ENCODE results near the gene ARID1B.
"Not testable (repeated sequence)": the region's sequence is repeated elsewhere in the genome, so short reads cannot be mapped to it uniquely, and the experiment has no call there.

ARID1B gene

GRCh38 chr6:156938143-156938542 is 161.0 kb downstream of the ARID1B start:
- H3K4me3 ChIP-seq (ENCODE audit: control insufficient read depth, low read depth, low read length) = no peak overlapping the region
- no peak for TF ChIP-seq CTCF (IDR thresholded peaks at IDR 0.05; ENCODE audit: control insufficient read depth, insufficient read depth, low read depth, low read length, missing control alignments)
- no peak for DNase-seq (ENCODE audit: low read depth)

GRCh38 chr6:156940221-156940620 is 163.0 kb downstream of the ARID1B start:
- DNase-seq (ENCODE audit: low read depth) = no peak
- no peak overlapping the region for H3K4me3 ChIP-seq (ENCODE audit: control insufficient read depth, low read depth, low read length)
- no peak for TF ChIP-seq CTCF (IDR thresholded peaks at IDR 0.05; ENCODE audit: control insufficient read depth, insufficient read depth, low read depth, low read length, missing control alignments)

GRCh38 chr6:156942266-156942665 is 165.1 kb downstream of the ARID1B start:
- no peak for TF ChIP-seq CTCF (IDR thresholded peaks at IDR 0.05; ENCODE audit: control insufficient read depth, insufficient read depth, low read depth, low read length, missing control alignments)
- no peak overlapping the region for H3K4me3 ChIP-seq (ENCODE audit: control insufficient read depth, low read depth, low read length)
- no peak for DNase-seq (ENCODE audit: low read depth)

DNA sequence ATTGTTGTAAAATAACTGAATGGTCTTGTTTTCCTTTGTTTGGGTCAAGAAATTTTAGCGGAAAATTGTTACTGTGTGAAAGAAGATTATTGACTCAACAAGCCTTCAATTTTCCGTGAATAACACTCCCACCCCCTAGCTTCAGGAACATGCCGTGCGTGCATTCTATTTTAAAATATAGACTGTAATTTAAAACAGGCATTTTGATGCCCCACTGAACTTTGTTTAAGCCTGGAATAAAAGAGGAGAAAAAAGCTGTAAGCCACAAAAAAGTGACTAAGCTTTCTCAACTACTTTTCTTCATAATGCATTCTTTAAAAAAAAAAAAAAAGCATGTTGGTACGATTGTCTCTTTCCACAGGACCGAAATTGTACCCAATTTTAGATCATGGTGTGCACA is 166.0 kb downstream of the ARID1B start:
- DNase-seq (ENCODE audit: low read depth) = no peak

DNA sequence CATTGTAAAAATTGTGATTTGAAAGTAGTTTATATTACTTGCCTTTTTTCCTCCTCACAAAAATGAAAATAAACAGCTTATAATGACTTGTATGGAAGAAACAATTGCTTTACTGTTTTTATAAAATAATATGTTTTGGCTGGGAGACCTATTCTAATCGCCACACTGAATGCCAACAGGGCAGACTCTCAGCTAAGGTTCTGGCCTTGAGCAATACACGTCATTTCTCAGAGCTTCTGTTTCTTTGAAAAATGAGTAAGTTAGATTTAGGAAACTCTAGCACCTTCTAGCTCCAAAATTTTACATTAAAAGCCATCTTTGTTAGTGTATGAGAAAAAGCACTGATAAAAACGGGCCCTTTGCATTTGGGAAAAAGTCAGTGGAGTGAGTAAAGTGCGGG is 166.6 kb downstream of the ARID1B start:
- no peak overlapping the region for H3K4me3 ChIP-seq (ENCODE audit: control insufficient read depth, low read depth, low read length)
- no peak for DNase-seq (ENCODE audit: low read depth)
- TF ChIP-seq CTCF (IDR thresholded peaks at IDR 0.05; ENCODE audit: control insufficient read depth, insufficient read depth, low read depth, low read length, missing control alignments) = no peak

More for the DNA sequence above, 166.0 kb downstream of the ARID1B start:
- no peak for TF ChIP-seq CTCF (IDR thresholded peaks at IDR 0.05; ENCODE audit: control insufficient read depth, insufficient read depth, low read depth, low read length, missing control alignments)
- H3K4me3 ChIP-seq (ENCODE audit: control insufficient read depth, low read depth, low read length) = no peak overlapping the region

GRCh38 chr6:156944412-156944811 is 167.2 kb downstream of the ARID1B start:
- DNase-seq (ENCODE audit: low read depth) = no peak
- TF ChIP-seq CTCF (IDR thresholded peaks at IDR 0.05; ENCODE audit: control insufficient read depth, insufficient read depth, low read depth, low read length, missing control alignments) = no peak
- no peak overlapping the region for H3K4me3 ChIP-seq (ENCODE audit: control insufficient read depth, low read depth, low read length)

DNA sequence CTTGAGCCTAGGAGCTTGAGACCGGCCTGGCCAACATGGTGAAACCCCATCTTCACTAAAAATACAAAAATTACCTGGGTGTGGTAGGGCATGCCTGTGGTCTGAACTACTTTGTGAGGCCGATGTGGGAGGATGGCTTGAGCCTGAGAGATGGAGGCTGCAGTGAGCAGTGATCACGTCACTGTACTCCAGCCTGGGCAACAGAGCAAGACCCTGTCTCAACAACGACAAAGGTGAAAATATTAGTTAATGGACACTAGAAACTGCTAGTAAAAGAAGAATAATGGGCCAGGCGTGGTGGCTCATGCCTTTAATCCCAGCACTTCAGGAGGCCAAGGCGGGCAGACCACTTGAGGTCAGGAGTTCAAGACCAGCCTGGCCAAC is 168.6 kb downstream of the ARID1B start:
- H3K4me3 ChIP-seq (ENCODE audit: control insufficient read depth, low read depth, low read length); DNase-seq (ENCODE audit: low read depth): not testable (repeated sequence)
